Keratinocyte (primary cell): ENCODE measurements around the gene RACGAP1.

ENCODE experiments used
- EZH2 ChIP-seq: IDR thresholded peaks from one replicate; pipeline ENCODE4 v1.6.1; 2012; ENCODE audit warnings: inconsistent platforms, mild to moderate bottlenecking, low read length, moderate library complexity
- TF ChIP-seq, protein P1 (sequence below), 3 experiments: IDR thresholded peaks in 1 of 3; conservative IDR thresholded peaks in 1 of 3; optimal IDR thresholded peaks in 1 of 3; 2 replicates in 2 of 3; 3 replicates in 1 of 3; pipeline versions ENCODE3 to v1.5.1; 2011; ENCODE audit warnings: low read length in 3 of 3, mild to moderate bottlenecking in 3 of 3, moderate library complexity in 2 of 3, control low read depth in 1 of 3, inconsistent platforms in 1 of 3; ENCODE audit not compliant: insufficient read depth in 2 of 3; ENCODE audit errors: extremely low read depth in 1 of 3

DNA sequence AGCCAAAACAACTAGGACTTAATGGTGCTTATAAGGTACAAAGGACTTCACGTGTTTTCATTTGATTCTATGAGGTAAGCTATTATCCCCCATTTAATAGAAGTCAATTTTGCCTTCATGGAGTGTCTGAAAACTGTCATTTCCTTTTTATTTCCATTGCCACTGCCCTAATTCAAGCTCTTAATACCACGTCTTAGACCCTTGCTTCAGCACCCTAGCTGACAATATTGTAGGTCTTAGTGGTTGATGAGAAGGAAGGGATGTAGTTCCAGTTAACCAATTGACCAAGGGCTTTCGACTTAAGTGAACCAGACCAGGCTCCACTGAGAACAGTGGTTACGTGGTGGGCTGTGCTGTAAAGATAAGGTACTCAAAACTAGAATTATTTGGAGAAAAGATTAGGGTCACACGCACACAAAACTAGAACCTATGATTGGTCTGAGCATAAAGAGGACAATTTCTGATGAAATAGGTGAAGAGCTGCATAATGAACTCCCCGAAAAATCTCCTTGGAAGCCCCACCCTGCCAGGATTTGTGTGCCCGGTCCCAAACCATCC lies 22.5 kb upstream of the RACGAP1 start:
- TF ChIP-seq, protein P1, sequence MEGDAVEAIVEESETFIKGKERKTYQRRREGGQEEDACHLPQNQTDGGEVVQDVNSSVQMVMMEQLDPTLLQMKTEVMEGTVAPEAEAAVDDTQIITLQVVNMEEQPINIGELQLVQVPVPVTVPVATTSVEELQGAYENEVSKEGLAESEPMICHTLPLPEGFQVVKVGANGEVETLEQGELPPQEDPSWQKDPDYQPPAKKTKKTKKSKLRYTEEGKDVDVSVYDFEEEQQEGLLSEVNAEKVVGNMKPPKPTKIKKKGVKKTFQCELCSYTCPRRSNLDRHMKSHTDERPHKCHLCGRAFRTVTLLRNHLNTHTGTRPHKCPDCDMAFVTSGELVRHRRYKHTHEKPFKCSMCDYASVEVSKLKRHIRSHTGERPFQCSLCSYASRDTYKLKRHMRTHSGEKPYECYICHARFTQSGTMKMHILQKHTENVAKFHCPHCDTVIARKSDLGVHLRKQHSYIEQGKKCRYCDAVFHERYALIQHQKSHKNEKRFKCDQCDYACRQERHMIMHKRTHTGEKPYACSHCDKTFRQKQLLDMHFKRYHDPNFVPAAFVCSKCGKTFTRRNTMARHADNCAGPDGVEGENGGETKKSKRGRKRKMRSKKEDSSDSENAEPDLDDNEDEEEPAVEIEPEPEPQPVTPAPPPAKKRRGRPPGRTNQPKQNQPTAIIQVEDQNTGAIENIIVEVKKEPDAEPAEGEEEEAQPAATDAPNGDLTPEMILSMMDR (optimal IDR thresholded peaks at IDR 0.05 in 1 of 3, IDR thresholded peaks at IDR 0.05 in 1 of 3, conservative IDR thresholded peaks at IDR 0.05 in 1 of 3; ENCODE audit: extremely low read depth in 1 of 3, insufficient read depth in 2 of 3, low read length in 3 of 3): no peak
- TF ChIP-seq EZH2: no peak
